ENCODE data around the gene AK8. TPM values are rescaled to one million over a fixed set of nuclear protein-coding genes. Genes with fewer than 3 reads are reported as not detected.

Gene AK8
- 0.14 TPM in 1 of 2 replicates, not detected in the other for polyA plus RNA-seq (2014; cell fraction: cytosol; rRNA removed)
- polyA plus RNA-seq (2014; cell fraction: nucleus; rRNA removed), result not detected in 2 replicates

- DNase-seq (ENCODE audit: low spot score), result peak; percentile 62
Measured at GRCh38 chr9:132877824-132878694, at the start of gene AK8. AK8 (minus strand) TSS chr9:132878284; CDS start chr9:132878255, 29 bp downstream.

- no peak for DNase-seq (ENCODE audit: low spot score)
Measured at GRCh38 chr9:132927704-132928103, 49.6 kb upstream of the AK8 start.

GRCh38 chr9:132923346-132923902 lies 45.3 kb upstream of the AK8 start:
- DNase-seq (ENCODE audit: low spot score), result no peak

GRCh38 chr9:132919614-132920268 lies 41.7 kb upstream of the AK8 start:
- no peak for DNase-seq (ENCODE audit: low spot score)

- DNase-seq (ENCODE audit: low spot score), result no peak
Measured at GRCh38 chr9:132914924-132915323, 36.8 kb upstream of the AK8 start.

GRCh38 chr9:132912131-132912530 lies 34.0 kb upstream of the AK8 start:
- DNase-seq (ENCODE audit: low spot score), result no peak

- DNase-seq (ENCODE audit: low spot score), result no peak
Measured at GRCh38 chr9:132910376-132910775, 32.3 kb upstream of the AK8 start.

GRCh38 chr9:132909311-132909710 lies 31.2 kb upstream of the AK8 start:
- DNase-seq (ENCODE audit: low spot score), result no peak

- DNase-seq (ENCODE audit: low spot score), result no peak
Measured at GRCh38 chr9:132908635-132909034, 30.6 kb upstream of the AK8 start.

- DNase-seq (ENCODE audit: low spot score), result no peak
Measured at GRCh38 chr9:132905726-132906125, 27.6 kb upstream of the AK8 start.

GRCh38 chr9:132903574-132904492 lies 25.7 kb upstream of the AK8 start:
- no peak for DNase-seq (ENCODE audit: low spot score)

GRCh38 chr9:132901858-132902831 lies 24.1 kb upstream of the AK8 start:
- DNase-seq (ENCODE audit: low spot score), result peak; percentile 73

- no peak for DNase-seq (ENCODE audit: low spot score)
Measured at GRCh38 chr9:132898051-132898450, 20.0 kb upstream of the AK8 start.

- DNase-seq (ENCODE audit: low spot score), result no peak
Measured at GRCh38 chr9:132896906-132897305, 18.8 kb upstream of the AK8 start.

- no peak for DNase-seq (ENCODE audit: low spot score)
Measured at GRCh38 chr9:132896264-132896663, 18.2 kb upstream of the AK8 start.

- DNase-seq (ENCODE audit: low spot score), result no peak
Measured at GRCh38 chr9:132894862-132895835, 17.1 kb upstream of the AK8 start.

- no peak for DNase-seq (ENCODE audit: low spot score)
Measured at GRCh38 chr9:132894346-132894745, 16.3 kb upstream of the AK8 start.

GRCh38 chr9:132892400-132892799 lies 14.3 kb upstream of the AK8 start:
- no peak for DNase-seq (ENCODE audit: low spot score)

- DNase-seq (ENCODE audit: low spot score), result no peak
Measured at GRCh38 chr9:132888151-132888550, 10.1 kb upstream of the AK8 start.
